ENCODE results near the gene DOHH.
A peak's percentile ranks its signal among the peaks of the same experiment; 100 is the strongest.

Gene DOHH

GRCh38 chr19:3503036-3503572 is 2.6 kb upstream of the DOHH start:
- no peak for DNase-seq (ENCODE audit: low read depth)

- no peak for DNase-seq (ENCODE audit: low read depth)
Observed at GRCh38 chr19:3501780-3502179, 1.3 kb upstream of the DOHH start.

GRCh38 chr19:3499738-3500428 is 591 bp downstream of the DOHH start:
- DNase-seq (ENCODE audit: low read depth) = no peak

GRCh38 chr19:3497757-3498520 is 2.5 kb downstream of the DOHH start:
- DNase-seq (ENCODE audit: low read depth) = no peak

GRCh38 chr19:3496392-3497273 is 3.8 kb downstream of the DOHH start:
- DNase-seq (ENCODE audit: low read depth) = no peak

GRCh38 chr19:3494559-3494958 is 5.9 kb downstream of the DOHH start:
- peak; percentile 39 for DNase-seq (ENCODE audit: low read depth)

- no peak for DNase-seq (ENCODE audit: low read depth)
Observed at GRCh38 chr19:3494051-3494450, 6.4 kb downstream of the DOHH start.

GRCh38 chr19:3493651-3494050 is 6.8 kb downstream of the DOHH start:
- no peak for DNase-seq (ENCODE audit: low read depth)

- no peak for DNase-seq (ENCODE audit: low read depth)
Observed at GRCh38 chr19:3492919-3493318, 7.6 kb downstream of the DOHH start.

- DNase-seq (ENCODE audit: low read depth) = no peak
Observed at GRCh38 chr19:3492131-3492839, 8.2 kb downstream of the DOHH start.

GRCh38 chr19:3491396-3492119 is 8.9 kb downstream of the DOHH start:
- no peak for DNase-seq (ENCODE audit: low read depth)

- no peak for DNase-seq (ENCODE audit: low read depth)
Observed at GRCh38 chr19:3483226-3483628, 17.2 kb downstream of the DOHH start, which contains the start of gene SMIM44. Gene SMIM44, minus strand, starts transcription at chr19:3483441. Its CDS starts 38 bp downstream, at chr19:3483403.

- DNase-seq (ENCODE audit: low read depth) = no peak
Observed at GRCh38 chr19:3482507-3483225, 17.8 kb downstream of the DOHH start.

GRCh38 chr19:3481241-3482090 is 19.0 kb downstream of the DOHH start:
- no peak for DNase-seq (ENCODE audit: low read depth)

- DNase-seq (ENCODE audit: low read depth) = no peak
Observed at GRCh38 chr19:3480383-3481091, 19.9 kb downstream of the DOHH start, which contains the start of gene SMIM24. Gene SMIM24, minus strand, starts transcription at chr19:3480525. Its CDS starts 62 bp downstream, at chr19:3480463.

- DNase-seq (ENCODE audit: low read depth) = no peak
Observed at GRCh38 chr19:3479834-3480215, 20.6 kb downstream of the DOHH start.

GRCh38 chr19:3479177-3479833 is 21.2 kb downstream of the DOHH start:
- peak; percentile 23 for DNase-seq (ENCODE audit: low read depth)

Data from activated T-cell treated with anti-CD3 and anti-CD28 coated beads for 24 hours (primary cell).